Psoas muscle (tissue), 8 donors: ENCODE measurements around the gene C2orf68. TPM values are rescaled to one million over a fixed set of nuclear protein-coding genes. Genes with fewer than 3 reads are reported as not detected.

Source experiments
- ATAC-seq, 4 donors: fragments of 200-7000 bp; cut with Tn5 transposase; one replicate each; pipeline ENCODE4 v1.9.1; 2020; ENCODE audit warnings: moderate library complexity in 3 of 4, mild to moderate bottlenecking in 2 of 4
- DNase-seq, 2 donors: peaks; one replicate each; pipeline ENCODE4 v3.0.0-alpha.2; 2020
- H3K27ac ChIP-seq: fragments of 200-600 bp; one replicate; pipeline ENCODE4 v1.8.0; 2022
- H3K27me3 ChIP-seq, 3 donors: fragments of 200-600 bp in 1 of 3; one replicate each; pipeline versions ENCODE4 v1.6.1 to v1.8.0; 2013 to 2022; ENCODE audit warnings: low read length in 2 of 3, mild to moderate bottlenecking in 2 of 3, moderate library complexity in 1 of 3; ENCODE audit not compliant: insufficient read depth in 3 of 3
- H3K36me3 ChIP-seq, 2 donors: fragments of 200-600 bp in 1 of 2; one replicate each; pipeline versions ENCODE4 v1.6.1 to v1.8.0; 2013 to 2022; ENCODE audit warnings: low read depth in 1 of 2, mild to moderate bottlenecking in 1 of 2, moderate library complexity in 1 of 2; ENCODE audit not compliant: insufficient read depth in 1 of 2
- H3K4me1 ChIP-seq: fragments of 200-600 bp; one replicate; pipeline ENCODE4 v1.8.0; 2022
- H3K4me3 ChIP-seq: fragments of 200-600 bp; one replicate; pipeline ENCODE4 v1.8.0; 2022; ENCODE audit warnings: mild to moderate bottlenecking
- H3K9me3 ChIP-seq: fragments of 200-600 bp; one replicate; pipeline ENCODE4 v1.8.0; 2022
- CTCF ChIP-seq: fragments of 200-600 bp; IDR thresholded peaks from one replicate; pipeline ENCODE4 v1.8.0; 2022; ENCODE audit warnings: antibody characterized with exemption
- WGBS, 3 donors: extraction: QIAGEN DNeasy Blood & Tissue Kit; methylation state at CpG; one replicate each; pipeline versions ENCODE4 v1.1.6 to v1.1.7; 2013; 5-methylcytosine and 5-hydroxymethylcytosine counted together
- intact Hi-C, 2 donors: fragments of 100-400 bp; cut with DNase I; formaldehyde crosslinking; loops; one replicate each; pipeline versions ENCODE4 v1.11.0 to v1.14.2; 2022
- polyA plus RNA-seq, 3 donors: library from polyadenylated mRNA; stranded (reverse); fragments of 200-250 nt; gene quantifications; one replicate each; pipeline ENCODE4 v1.2.3, GENCODE V29; 2013
- total RNA-seq, 4 donors: library from RNA; stranded (reverse); fragmentation: NEBNext Ultra II Directional in 2 of 4; extraction: Animal tissue kit (Norgen Biotek cat#: 25700) in 2 of 4; gene quantifications; one replicate each; pipeline versions ENCODE4 v1.2.1 to v1.2.4, GENCODE V29; 2021 to 2023
- donor health status: healthy with polysubstance abuse.
- donor health status: DM: no; HTN: no; CAD: no; lungs with moderate emphysema.
- donor health status: Bipolar disorder and iron deficiency.
- donor health status: healthy.
- donor health status: DM: yes; HTN: yes; CAD: no.
- donor health status: DM: no; HTN: no; CAD: no.
- donor health status: DM: no; HTN: no; CAD: no.
- donor health status: DM: yes; HTN: yes; CAD: no.

Gene C2orf68
- total and polyA plus RNA-seq, 7 donors: 26.9 to 76.0 (median 45.6) TPM

GRCh38 chr2:85588645-85589044 lies 23.2 kb downstream of the C2orf68 start:
- DNase-seq (no peak), ATAC-seq (no peak)
- Histone ChIP-seq H3K4me3 (no peak overlapping the region), H3K9me3 (no peaks in the 10 kb centered on the region), H3K4me1 (peaks cover 74% of the 10 kb centered on the region), H3K36me3 (peaks cover 0 to 5% of the 10 kb centered on the region in 2 donors), H3K27ac (peak overlapping the region; percentile 89), H3K27me3 (no peaks in the 10 kb centered on the region)
- TF ChIP-seq CTCF: no peak
- WGBS, 3 donors: 61 to 75% (median 62%) methylated on average over 4 of the region's 4 CpGs
- intact Hi-C loops: no loop called here

DNA sequence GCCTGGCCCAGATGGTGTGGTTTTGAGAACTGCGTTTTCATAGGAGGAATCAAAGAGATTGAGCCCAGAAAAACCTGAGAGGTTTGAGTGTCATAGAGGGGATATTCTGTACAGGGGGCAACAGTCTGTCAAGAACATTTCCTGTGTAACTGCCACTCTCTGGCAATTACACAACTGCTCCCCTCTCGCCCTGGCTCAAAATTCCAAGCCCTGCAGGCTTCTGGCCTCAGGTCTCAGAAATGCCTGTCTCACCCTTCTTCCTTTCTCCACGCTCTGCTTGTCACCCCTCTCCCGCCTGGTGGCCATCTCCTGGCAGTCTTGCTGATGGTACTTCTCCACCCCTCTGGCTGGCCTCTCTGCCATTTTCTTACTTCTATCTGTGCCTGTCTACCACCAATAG lies 23.6 kb downstream of the C2orf68 start:
- Histone ChIP-seq H3K9me3 (no peaks in the 10 kb centered on the region), H3K4me1 (peaks cover 74% of the 10 kb centered on the region), H3K27ac (peak overlapping the region; percentile 89), H3K36me3 (peaks cover 0 to 4% of the 10 kb centered on the region in 2 donors), H3K4me3 (no peak overlapping the region), H3K27me3 (no peaks in the 10 kb centered on the region)
- ATAC-seq (no peak), DNase-seq (peak in 1 of 2 donors; percentile 42)
- no peak for TF ChIP-seq CTCF
- intact Hi-C loops: no loop called here
- 43 to 56% (median 51%) methylated on average over 4 of the region's 4 CpGs for WGBS, 3 donors

DNA sequence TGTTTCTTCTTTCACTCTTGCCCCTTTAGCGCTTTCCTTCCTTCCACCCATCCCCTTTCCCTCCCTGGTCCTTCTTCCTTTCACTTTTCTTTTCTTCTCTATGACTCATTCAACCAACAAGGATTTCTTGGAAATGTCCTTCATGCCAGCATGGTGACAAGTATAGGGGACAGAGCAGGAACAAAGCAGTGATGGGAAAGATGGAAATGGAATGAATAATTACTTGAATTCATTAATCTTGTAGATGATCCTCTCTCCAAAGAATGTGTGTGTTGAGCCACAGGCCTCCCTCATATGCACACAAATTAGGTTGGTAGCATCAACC lies 26.1 kb downstream of the C2orf68 start:
- no peak for DNase-seq
- peak; percentile 31 to 59 (median 44) for ATAC-seq
- Histone ChIP-seq H3K36me3 (no peaks in the 10 kb centered on the region), H3K27ac (peak overlapping the region; percentile 89), H3K4me3 (peak overlapping the region; percentile 81), H3K9me3 (no peaks in the 10 kb centered on the region), H3K27me3 (no peaks in the 10 kb centered on the region), H3K4me1 (peaks cover 61% of the 10 kb centered on the region)
- 42 to 88% (median 67%) methylated on average over 1 of the region's 1 CpG for WGBS, 3 donors
- intact Hi-C loops: loop anchor here in 1 of 2 donors (1.0 kb wide), 1 partner anchor 46 kb away; the partner anchor contains the start of gene MAT2A
- no peak for TF ChIP-seq CTCF

DNA sequence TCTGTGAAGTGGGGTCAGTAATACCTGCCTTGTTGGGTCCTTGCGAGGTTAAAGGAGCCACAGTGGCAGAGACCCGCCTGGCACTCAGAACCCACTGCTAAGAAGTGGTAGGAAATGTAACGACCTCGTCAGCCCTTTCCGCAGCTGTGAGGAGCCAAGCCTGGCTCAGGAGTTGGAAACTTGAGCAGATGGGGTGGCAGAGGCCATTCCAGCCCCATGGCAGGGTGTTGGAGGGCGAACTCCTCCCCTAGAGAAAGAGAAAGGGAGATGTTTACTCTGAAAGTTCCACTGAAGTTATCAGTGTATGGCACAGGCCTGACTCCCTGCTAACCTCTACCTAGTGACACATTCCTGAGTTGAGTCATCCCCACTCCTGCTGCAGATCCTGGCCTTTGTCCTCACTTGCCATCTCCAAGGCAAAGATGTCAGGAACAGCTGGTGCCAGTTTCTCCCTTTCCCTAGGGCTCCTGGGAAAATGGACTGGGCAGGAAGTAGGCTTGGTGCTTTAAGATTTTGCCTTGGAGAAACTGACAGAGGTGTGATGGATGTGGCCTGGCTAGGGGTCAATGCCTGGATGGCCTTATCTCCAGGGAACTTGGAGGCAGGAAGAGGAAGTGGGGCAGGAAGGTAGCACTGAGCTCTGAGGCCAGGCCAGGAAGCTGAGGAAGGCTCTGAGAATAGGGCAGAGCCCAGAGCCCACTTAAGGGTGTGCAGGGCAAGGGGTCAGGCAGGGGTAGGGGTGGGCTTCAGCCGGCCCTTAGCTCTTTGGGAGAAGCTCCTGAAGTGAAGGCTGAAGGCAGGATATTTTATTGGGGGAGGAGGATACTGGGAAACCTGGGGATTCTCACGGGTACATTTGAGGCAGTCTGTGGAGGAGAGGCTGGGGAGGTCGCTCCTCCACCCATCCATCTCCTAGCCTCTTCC lies 26.7 kb downstream of the C2orf68 start:
- Histone ChIP-seq H3K4me3 (peak overlapping the region; percentile 81), H3K36me3 (no peaks in the 10 kb centered on the region), H3K4me1 (peaks cover 54% of the 10 kb centered on the region), H3K9me3 (no peaks in the 10 kb centered on the region), H3K27ac (peak overlapping the region; percentile 89), H3K27me3 (no peaks in the 10 kb centered on the region)
- ATAC-seq: peak; percentile 88 to 92 (median 90)
- WGBS, 3 donors: 13 to 23% (median 19%) methylated on average over 9 of the region's 9 CpGs
- DNase-seq: peak; percentile 45 to 61
- TF ChIP-seq CTCF: no peak
- intact Hi-C loops: loop anchor here in 1 of 2 donors (1.0 kb wide), 1 partner anchor 46 kb away; the partner anchor contains the start of gene MAT2A
